PC-9 (cell line): ENCODE data around the gene SMG6.

Source experiments
- EZH2 ChIP-seq: fragments of 200-600 bp; sonication (generic); IDR thresholded peaks from 2 replicates; pipeline ENCODE4 v1.8.0; 2017; ENCODE audit warnings: antibody characterized with exemption, low read depth
- TF ChIP-seq, protein P1 (sequence below): fragments of 200-600 bp; sonication (generic); conservative IDR thresholded peaks from 2 replicates; pipeline ENCODE4 v1.6.1; 2017; ENCODE audit warnings: mixed run types, antibody characterized with exemption, mild to moderate bottlenecking, moderate library complexity

- TF ChIP-seq, protein P1, sequence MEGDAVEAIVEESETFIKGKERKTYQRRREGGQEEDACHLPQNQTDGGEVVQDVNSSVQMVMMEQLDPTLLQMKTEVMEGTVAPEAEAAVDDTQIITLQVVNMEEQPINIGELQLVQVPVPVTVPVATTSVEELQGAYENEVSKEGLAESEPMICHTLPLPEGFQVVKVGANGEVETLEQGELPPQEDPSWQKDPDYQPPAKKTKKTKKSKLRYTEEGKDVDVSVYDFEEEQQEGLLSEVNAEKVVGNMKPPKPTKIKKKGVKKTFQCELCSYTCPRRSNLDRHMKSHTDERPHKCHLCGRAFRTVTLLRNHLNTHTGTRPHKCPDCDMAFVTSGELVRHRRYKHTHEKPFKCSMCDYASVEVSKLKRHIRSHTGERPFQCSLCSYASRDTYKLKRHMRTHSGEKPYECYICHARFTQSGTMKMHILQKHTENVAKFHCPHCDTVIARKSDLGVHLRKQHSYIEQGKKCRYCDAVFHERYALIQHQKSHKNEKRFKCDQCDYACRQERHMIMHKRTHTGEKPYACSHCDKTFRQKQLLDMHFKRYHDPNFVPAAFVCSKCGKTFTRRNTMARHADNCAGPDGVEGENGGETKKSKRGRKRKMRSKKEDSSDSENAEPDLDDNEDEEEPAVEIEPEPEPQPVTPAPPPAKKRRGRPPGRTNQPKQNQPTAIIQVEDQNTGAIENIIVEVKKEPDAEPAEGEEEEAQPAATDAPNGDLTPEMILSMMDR: no peak
- TF ChIP-seq EZH2: no peak
These were observed 68.3 kb downstream of the SMG6 start for GRCh38 chr17:2235265-2235664.
